HepG2 (cell line): ENCODE data around the gene MBD5. TPM values are rescaled to one million over a fixed set of nuclear protein-coding genes. Genes with fewer than 3 reads are reported as not detected.

Experiments used
- ATAC-seq: fragments of 200-7000 bp; cut with Tn5 transposase; 3 replicates; pipeline ENCODE4 v1.9.1; 2020; ENCODE audit warnings: mild to moderate bottlenecking, moderate library complexity
- BruUV-seq: library from RNA; stranded (reverse); fragments of 400-500 nt; replicated peaks from 2 replicates; lab custom pipeline; 2021; lab: Mats Ljungman, UMichigan
- CTCF ChIA-PET: fragments of 300-600 bp; formaldehyde crosslinking; extraction: SDS; loops from one replicate; lab custom pipeline; 2021; ENCODE audit warnings: low total read pairs, inconsistent platforms, low intra/inter-chr PET ratio; lab: Yijun Ruan, JAX
- POLR2A ChIA-PET: fragments of 350-600 bp; sonication (Branson Sonifier 250); formaldehyde crosslinking; loops from one replicate; lab custom pipeline; 2020; ENCODE audit warnings: antibody characterized with exemption, inconsistent platforms; lab: Yijun Ruan, JAX
- DNase-seq: peaks from one replicate; pipeline ENCODE4 v3.0.0-alpha.2; 2015; ENCODE audit warnings: low spot score
- FAIRE-seq: peaks from 3 replicates; lab custom pipeline; 2011; peaks lifted over from hg19 to GRCh38; lab: Jason Lieb, UNC
- H2AFZ ChIP-seq: one replicate; pipeline ENCODE4 v1.6.1; 2011; ENCODE audit warnings: low read length, inconsistent platforms
- H3K27ac ChIP-seq: fragments of 300-600 bp; 3 replicates; pipeline ENCODE4 v1.8.0; 2011; ENCODE audit warnings: mixed run types, mild to moderate bottlenecking, mixed read lengths, low read length, inconsistent platforms; ENCODE audit not compliant: insufficient read depth; ENCODE audit errors: extremely low read length
- H3K27me3 ChIP-seq, 2 experiments: fragments of 200-600 bp in 1 of 2; 2 replicates in 1 of 2; 3 replicates in 1 of 2; pipeline versions ENCODE4 v1.6.0 to v1.8.0; 2011; ENCODE audit warnings: low read length in 2 of 2, mild to moderate bottlenecking in 2 of 2, moderate library complexity in 2 of 2, inconsistent platforms in 1 of 2; ENCODE audit not compliant: insufficient read depth in 2 of 2, control insufficient read depth in 1 of 2
- H3K36me3 ChIP-seq, 2 experiments: fragments of 200-600 bp in 1 of 2; replicated peaks in 1 of 2; 2 replicates in 1 of 2; 3 replicates in 1 of 2; pipeline versions ENCODE4 v1.5.1 to v1.8.0; 2011; ENCODE audit warnings: low read length in 2 of 2, inconsistent platforms in 1 of 2; ENCODE audit not compliant: insufficient read depth in 2 of 2, control insufficient read depth in 1 of 2
- H3K4me1 ChIP-seq: 2 replicates; pipeline ENCODE4 v1.5.1; 2012; ENCODE audit warnings: low read length, inconsistent platforms; ENCODE audit not compliant: insufficient read depth
- H3K4me2 ChIP-seq: 2 replicates; pipeline ENCODE4 v1.6.0; 2011; ENCODE audit warnings: low read depth, low read length, inconsistent platforms
- H3K4me3 ChIP-seq, 3 experiments: fragments of 200-600 bp in 1 of 3; sonication (generic), shearing (Covaris generic) in 1 of 3; replicated peaks in 1 of 3; 2 replicates each; pipeline ENCODE4 v1.5.1; 2011 to 2016; ENCODE audit warnings: low read length in 3 of 3, inconsistent platforms in 2 of 3, low read depth in 2 of 3, mild to moderate bottlenecking in 2 of 3, control low read depth in 1 of 3, mixed read lengths in 1 of 3; ENCODE audit not compliant: insufficient read depth in 1 of 3
- H3K79me2 ChIP-seq: one replicate; pipeline ENCODE4 v1.6.1; 2011; ENCODE audit warnings: low read length, inconsistent platforms; ENCODE audit not compliant: insufficient read depth
- H3K9ac ChIP-seq: 2 replicates; pipeline ENCODE4 v1.6.0; 2011; ENCODE audit warnings: mild to moderate bottlenecking, low read depth, low read length, inconsistent platforms; ENCODE audit not compliant: insufficient read depth
- H3K9me3 ChIP-seq: 2 replicates; pipeline ENCODE4 v1.5.1; 2012; ENCODE audit warnings: mild to moderate bottlenecking, low read length
- H4K20me1 ChIP-seq: 2 replicates; pipeline ENCODE4 v1.6.0; 2011; ENCODE audit warnings: inconsistent platforms, mild to moderate bottlenecking, low read length, moderate library complexity; ENCODE audit not compliant: insufficient read depth
- JUND ChIP-seq: sonication (generic); formaldehyde crosslinking; IDR thresholded peaks from 2 replicates; pipeline ENCODE4 v1.8.0; 2022; ENCODE audit warnings: mild to moderate bottlenecking, missing genetic modification reagents
- MED13 ChIP-seq: sonication (generic); formaldehyde crosslinking; IDR thresholded peaks from 2 replicates; pipeline ENCODE4 v1.5.0; 2020; ENCODE audit warnings: missing genetic modification reagents
- MLLT10 ChIP-seq: sonication (generic); formaldehyde crosslinking; IDR thresholded peaks from 2 replicates; pipeline ENCODE4 v1.4.0; 2020; ENCODE audit warnings: missing genetic modification reagents
- NBN ChIP-seq: fragments of 450-650 bp; conservative IDR thresholded peaks from 2 replicates; pipeline ENCODE4 v1.6.1; 2017
- SALL1 ChIP-seq: sonication (generic); formaldehyde crosslinking; IDR thresholded peaks from 2 replicates; pipeline ENCODE4 v1.8.0; 2022; ENCODE audit warnings: mild to moderate bottlenecking, missing genetic modification reagents
- THAP11 ChIP-seq: IDR thresholded peaks from 2 replicates; pipeline ENCODE4 v1.6.1; 2016; ENCODE audit warnings: missing biosample characterization, missing genetic modification reagents
- ZKSCAN8 ChIP-seq: IDR thresholded peaks from 2 replicates; pipeline ENCODE4 v1.6.1; 2016; ENCODE audit warnings: borderline replicate concordance, missing genetic modification reagents, missing compliant biosample characterization
- ZNF24 ChIP-seq: fragments of 450-650 bp; IDR thresholded peaks from 2 replicates; pipeline ENCODE4 v1.6.1; 2017; ENCODE audit warnings: antibody characterized with exemption, mild to moderate bottlenecking
- ZNF619 ChIP-seq: sonication (generic); formaldehyde crosslinking; IDR thresholded peaks from 2 replicates; pipeline ENCODE4 v1.4.0; 2020; ENCODE audit warnings: mild to moderate bottlenecking, missing genetic modification reagents
- ZNF790 ChIP-seq: sonication (generic); formaldehyde crosslinking; IDR thresholded peaks from 2 replicates; pipeline ENCODE4 v1.8.0; 2022; ENCODE audit warnings: missing genetic modification reagents, mild to moderate bottlenecking, borderline replicate concordance
- ZSCAN21 ChIP-seq: sonication (generic); formaldehyde crosslinking; IDR thresholded peaks from 2 replicates; pipeline ENCODE4 v1.8.0; 2022; ENCODE audit warnings: mild to moderate bottlenecking, missing genetic modification reagents, moderate library complexity, borderline replicate concordance
- WGBS: methylation state at CpG from one replicate; pipeline ENCODE4 v1.1.6; 2017; ENCODE audit warnings: low lambda C conversion rate; 5-methylcytosine and 5-hydroxymethylcytosine counted together
- in situ Hi-C: cut with HindIII; loops from 2 replicates; pipeline ENCODE4 v1.10.0; 2017; ENCODE audit warnings: low pct_unique_long_range_greater_than_20kb; ENCODE audit not compliant: extremely low pct_ligation_motif_present
- intact Hi-C: fragments of 100-400 bp; cut with micrococcal nuclease; formaldehyde crosslinking; loops from one replicate; pipeline ENCODE4 v1.10.0; 2022; ENCODE audit not compliant: unreplicated experiment
- polyA plus RNA-seq, 8 experiments: library from polyadenylated mRNA; depleted of rRNA in 3 of 8; stranded (reverse) in 7 of 8; unstranded in 1 of 8; fragments of >200 nt; fragmentation: Illumina TruSeq in 4 of 8; extraction: Trizol in 4 of 8; gene quantifications; 2 replicates each; pipeline versions ENCODE4 v1.2.1 to v1.2.3, GENCODE V29; 2011 to 2016; ENCODE audit warnings: low read depth in 4 of 8, missing spikeins in 1 of 8, mixed read lengths in 1 of 8; ENCODE audit not compliant: insufficient read depth in 1 of 8
- total RNA-seq, 5 experiments: library from RNA; depleted of rRNA; stranded (reverse); fragments of >200 nt; fragmentation: Illumina TruSeq; extraction: Trizol; gene quantifications; 2 replicates each; pipeline ENCODE4 v1.2.3, GENCODE V29; 2016; ENCODE audit warnings: low read depth in 1 of 5

Gene MBD5
- total and polyA plus RNA-seq, 2 of the 13 experiments (the other 11 are each of a cell fraction or from before 2014, with no cell fraction given) = 13.5 to 26.4 TPM

GRCh38 chr2:147989102-147989501 lies 31.8 kb upstream of the MBD5 start:
- Histone ChIP-seq H3K36me3 (no peaks in the 10 kb centered on the region), H3K27ac (no peak overlapping the region), H3K27me3 (no peaks in the 10 kb centered on the region), H3K79me2 (peaks cover 89% of the 10 kb centered on the region), H3K4me2 (no peak overlapping the region), H3K9ac (no peak overlapping the region), H3K9me3 (no peaks in the 10 kb centered on the region), H2AFZ (no peak overlapping the region), H3K4me1 (0 out of 2 replicates have a peak, but pooled peaks cover 5% of the 10 kb centered on the region), H4K20me1 (peaks cover 24% of the 10 kb centered on the region), H3K4me3 (no peak overlapping the region)
- TF ChIP-seq MED13 = no peak
- no peak for TF ChIP-seq ZNF619 (CRISPR knock-in tag)
- TF ChIP-seq SALL1 (CRISPR knock-in tag) = no peak
- no peak for TF ChIP-seq NBN
- TF ChIP-seq MLLT10 (CRISPR knock-in tag) = no peak
- no peak for TF ChIP-seq ZSCAN21 (CRISPR knock-in tag)
- TF ChIP-seq ZKSCAN8 (CRISPR knock-in tag) = no peak
- no peak for TF ChIP-seq ZNF24
- TF ChIP-seq THAP11 (CRISPR knock-in tag) = no peak
- TF ChIP-seq ZNF790 (CRISPR knock-in tag) = no peak
- no peak for TF ChIP-seq JUND (CRISPR knock-in tag)
- POLR2A ChIA-PET = no interaction called here
- ATAC-seq = no peak
- intact Hi-C loops (no loop called here), in situ Hi-C loops (no loop called here)
- WGBS = 95% methylated on average over 3 of the region's 3 CpGs
- CTCF ChIA-PET = interaction anchor here (0.5 to 2.0 kb wide), 3 partner anchors 212 to 1001 kb away, joined by 3 to 26 read pairs (median 10); no protein-coding TSS in a partner anchor
- no peak for FAIRE-seq
- BruUV-seq = no TSS peak
- DNase-seq = no peak
